Measurements from ENCODE around the gene CACNA1A.

Gene CACNA1A

DNA sequence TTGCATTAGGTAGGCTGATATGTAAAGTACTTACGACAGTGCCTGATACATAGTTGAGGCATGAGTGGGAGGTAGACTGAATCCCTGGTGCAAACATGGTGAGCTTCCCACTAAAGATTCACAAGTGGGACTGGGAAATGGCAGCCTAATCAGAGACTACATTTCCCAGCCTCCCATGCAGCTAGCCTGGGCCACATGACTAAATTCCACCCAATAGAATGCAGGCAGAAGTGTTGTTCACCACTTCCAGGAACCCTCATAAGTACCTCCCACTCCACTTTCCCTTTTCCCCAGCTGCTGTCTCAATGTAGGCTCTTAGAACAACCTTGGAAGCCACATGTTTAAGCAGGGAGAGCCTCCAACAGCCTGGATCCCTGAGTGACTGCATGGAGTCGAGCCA is 104.9 kb downstream of the CACNA1A start:
- TF ChIP-seq EZH2 (IDR thresholded peaks at IDR 0.05; ENCODE audit: borderline replicate concordance, low read length), result no peak
- TF ChIP-seq, protein P1, sequence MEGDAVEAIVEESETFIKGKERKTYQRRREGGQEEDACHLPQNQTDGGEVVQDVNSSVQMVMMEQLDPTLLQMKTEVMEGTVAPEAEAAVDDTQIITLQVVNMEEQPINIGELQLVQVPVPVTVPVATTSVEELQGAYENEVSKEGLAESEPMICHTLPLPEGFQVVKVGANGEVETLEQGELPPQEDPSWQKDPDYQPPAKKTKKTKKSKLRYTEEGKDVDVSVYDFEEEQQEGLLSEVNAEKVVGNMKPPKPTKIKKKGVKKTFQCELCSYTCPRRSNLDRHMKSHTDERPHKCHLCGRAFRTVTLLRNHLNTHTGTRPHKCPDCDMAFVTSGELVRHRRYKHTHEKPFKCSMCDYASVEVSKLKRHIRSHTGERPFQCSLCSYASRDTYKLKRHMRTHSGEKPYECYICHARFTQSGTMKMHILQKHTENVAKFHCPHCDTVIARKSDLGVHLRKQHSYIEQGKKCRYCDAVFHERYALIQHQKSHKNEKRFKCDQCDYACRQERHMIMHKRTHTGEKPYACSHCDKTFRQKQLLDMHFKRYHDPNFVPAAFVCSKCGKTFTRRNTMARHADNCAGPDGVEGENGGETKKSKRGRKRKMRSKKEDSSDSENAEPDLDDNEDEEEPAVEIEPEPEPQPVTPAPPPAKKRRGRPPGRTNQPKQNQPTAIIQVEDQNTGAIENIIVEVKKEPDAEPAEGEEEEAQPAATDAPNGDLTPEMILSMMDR (IDR thresholded peaks at IDR 0.05; ENCODE audit: low read length), result no peak
- H3K9me3 ChIP-seq (ENCODE audit: low read length), result no peaks in the 10 kb centered on the region
- no peak overlapping the region for H3K4me2 ChIP-seq (ENCODE audit: low read length)
- no peaks in the 10 kb centered on the region for H3K79me2 ChIP-seq (ENCODE audit: insufficient read depth, low read length)
- H3F3A ChIP-seq (ENCODE audit: insufficient read depth, low read length), result no peaks in the 10 kb centered on the region
- no peaks in the 10 kb centered on the region for H3K27me3 ChIP-seq (ENCODE audit: insufficient read depth, low read length)
- H3K36me3 ChIP-seq (ENCODE audit: insufficient read depth, low read length), result no peaks in the 10 kb centered on the region
- no peaks in the 10 kb centered on the region for H3K9me2 ChIP-seq (ENCODE audit: low read depth, low read length)
- H4K20me1 ChIP-seq (ENCODE audit: insufficient read depth, low read length), result no peaks in the 10 kb centered on the region
- no peak overlapping the region for H2AFZ ChIP-seq (ENCODE audit: low read length)
- no peak overlapping the region for H3K27ac ChIP-seq (ENCODE audit: low read depth, low read length, poor library complexity, severe bottlenecking)
- H3K4me3 ChIP-seq (ENCODE audit: low read depth, low read length, poor library complexity, severe bottlenecking), result no peak overlapping the region
- H3K4me1 ChIP-seq (ENCODE audit: insufficient read depth, low read length, severe bottlenecking), result no peaks in the 10 kb centered on the region
- H3K9ac ChIP-seq (ENCODE audit: low read length), result no peak overlapping the region

DNA sequence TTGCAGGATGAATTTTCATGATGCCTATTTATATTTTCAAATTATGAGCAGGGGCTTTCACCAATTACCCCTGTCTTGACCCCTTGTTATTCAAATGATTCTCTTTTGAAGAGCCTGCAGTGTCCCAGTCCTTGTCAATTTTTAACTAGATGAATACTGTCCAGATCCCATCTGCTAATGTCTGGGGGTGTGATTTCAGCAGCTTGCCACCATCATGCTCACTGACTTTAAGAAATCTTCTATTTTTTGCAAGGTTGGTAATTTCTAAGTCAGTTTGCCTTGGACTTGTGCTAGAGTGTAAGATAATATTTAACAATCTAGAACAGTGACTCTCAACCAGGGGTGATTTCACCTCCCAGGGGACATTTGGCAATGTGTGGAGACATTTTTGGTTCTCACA is 106.0 kb downstream of the CACNA1A start:
- Histone ChIP-seq H3K4me3 (ENCODE audit: low read depth, low read length, poor library complexity, severe bottlenecking) (no peak overlapping the region), H2AFZ (ENCODE audit: low read length) (no peak overlapping the region), H3K4me2 (ENCODE audit: low read length) (no peak overlapping the region), H3K27me3 (ENCODE audit: insufficient read depth, low read length) (no peaks in the 10 kb centered on the region), H3K4me1 (ENCODE audit: insufficient read depth, low read length, severe bottlenecking) (no peaks in the 10 kb centered on the region), H3K9me3 (ENCODE audit: low read length) (no peaks in the 10 kb centered on the region), H3F3A (ENCODE audit: insufficient read depth, low read length) (no peaks in the 10 kb centered on the region), H4K20me1 (ENCODE audit: insufficient read depth, low read length) (no peaks in the 10 kb centered on the region), H3K9me2 (ENCODE audit: low read depth, low read length) (no peaks in the 10 kb centered on the region), H3K36me3 (ENCODE audit: insufficient read depth, low read length) (no peaks in the 10 kb centered on the region), H3K9ac (ENCODE audit: low read length) (no peak overlapping the region), H3K27ac (ENCODE audit: low read depth, low read length, poor library complexity, severe bottlenecking) (no peak overlapping the region), H3K79me2 (ENCODE audit: insufficient read depth, low read length) (no peaks in the 10 kb centered on the region)
- no peak for TF ChIP-seq EZH2 (IDR thresholded peaks at IDR 0.05; ENCODE audit: borderline replicate concordance, low read length)
- TF ChIP-seq, protein P1 (IDR thresholded peaks at IDR 0.05; ENCODE audit: low read length), result no peak

DNA sequence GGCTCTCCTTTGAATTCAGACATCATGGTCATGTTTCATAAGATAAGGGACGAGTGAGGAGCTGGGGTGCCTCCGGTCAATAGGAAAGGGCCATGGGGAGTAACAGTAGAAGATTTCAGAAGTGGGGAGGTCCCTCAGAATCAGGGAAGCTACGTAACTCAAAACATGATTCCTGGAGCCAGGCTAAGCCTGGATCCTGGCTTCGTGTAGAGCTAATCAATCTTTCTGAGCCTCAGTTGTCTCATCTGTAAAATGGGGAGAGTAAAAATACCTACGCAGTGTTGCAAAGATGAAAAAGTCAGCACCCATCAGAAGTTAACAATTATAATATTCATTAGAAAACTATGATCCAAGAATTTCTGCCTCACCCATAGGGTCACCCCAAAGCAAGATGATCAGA is 106.5 kb downstream of the CACNA1A start:
- Histone ChIP-seq H3K4me2 (ENCODE audit: low read length) (no peak overlapping the region), H3K9ac (ENCODE audit: low read length) (no peak overlapping the region), H3K27me3 (ENCODE audit: insufficient read depth, low read length) (no peaks in the 10 kb centered on the region)

More for the DNA sequence above, 106.5 kb downstream of the CACNA1A start:
- no peaks in the 10 kb centered on the region for H3K9me2 ChIP-seq (ENCODE audit: low read depth, low read length)
- TF ChIP-seq EZH2 (IDR thresholded peaks at IDR 0.05; ENCODE audit: borderline replicate concordance, low read length), result no peak
- TF ChIP-seq, protein P1 (IDR thresholded peaks at IDR 0.05; ENCODE audit: low read length), result no peak
- H3F3A ChIP-seq (ENCODE audit: insufficient read depth, low read length), result no peaks in the 10 kb centered on the region
- H3K4me1 ChIP-seq (ENCODE audit: insufficient read depth, low read length, severe bottlenecking), result no peaks in the 10 kb centered on the region
- H2AFZ ChIP-seq (ENCODE audit: low read length), result no peak overlapping the region
- H3K36me3 ChIP-seq (ENCODE audit: insufficient read depth, low read length), result no peaks in the 10 kb centered on the region
- no peaks in the 10 kb centered on the region for H3K9me3 ChIP-seq (ENCODE audit: low read length)
- H3K27ac ChIP-seq (ENCODE audit: low read depth, low read length, poor library complexity, severe bottlenecking), result no peak overlapping the region
- no peaks in the 10 kb centered on the region for H4K20me1 ChIP-seq (ENCODE audit: insufficient read depth, low read length)
- H3K79me2 ChIP-seq (ENCODE audit: insufficient read depth, low read length), result no peaks in the 10 kb centered on the region
- H3K4me3 ChIP-seq (ENCODE audit: low read depth, low read length, poor library complexity, severe bottlenecking), result no peak overlapping the region
